ENCODE data around the gene KRTAP3-3.

Gene KRTAP3-3

GRCh38 chr17:41024697-41025096, 30.7 kb upstream of the KRTAP3-3 start:
- TF ChIP-seq CTCF (IDR thresholded peaks at IDR 0.05; ENCODE audit: insufficient read depth, low read depth, low read length, missing control alignments): no peak

GRCh38 chr17:41020336-41020735, 26.4 kb upstream of the KRTAP3-3 start:
- TF ChIP-seq CTCF (IDR thresholded peaks at IDR 0.05; ENCODE audit: insufficient read depth, low read depth, low read length, missing control alignments): no peak
- no peak for DNase-seq (ENCODE audit: low read depth)
- H3K4me3 ChIP-seq (ENCODE audit: low read length): no peak overlapping the region

More at GRCh38 chr17:41024697-41025096, 30.7 kb upstream of the KRTAP3-3 start:
- no peak for DNase-seq (ENCODE audit: low read depth)
- no peak overlapping the region for H3K4me3 ChIP-seq (ENCODE audit: low read length)

DNA sequence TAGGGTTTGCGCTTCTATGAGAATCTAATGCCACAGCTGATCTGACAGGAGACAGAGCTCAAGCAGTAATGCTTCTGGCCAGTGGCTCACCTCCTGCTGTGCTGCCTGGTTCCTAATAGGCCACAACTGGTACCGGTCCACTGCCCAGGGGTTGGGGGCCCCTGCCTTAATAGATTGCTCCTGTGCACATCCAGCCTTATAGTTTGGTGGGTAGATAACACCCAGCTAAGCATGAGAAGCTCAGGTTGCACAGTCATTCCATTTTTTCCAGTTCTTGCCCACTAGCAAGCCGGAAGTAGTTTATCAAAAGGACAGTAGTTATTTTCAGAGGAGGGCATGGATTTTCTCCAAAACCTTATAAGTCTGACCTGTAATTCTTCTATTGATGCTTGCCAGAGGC, 25.5 kb upstream of the KRTAP3-3 start:
- TF ChIP-seq CTCF (IDR thresholded peaks at IDR 0.05; ENCODE audit: insufficient read depth, low read depth, low read length, missing control alignments): no peak
- no peak for DNase-seq (ENCODE audit: low read depth)
- H3K4me3 ChIP-seq (ENCODE audit: low read length): no peak overlapping the region

- DNase-seq (ENCODE audit: low read depth): no peak
Observed at GRCh38 chr17:41018541-41018940, 24.6 kb upstream of the KRTAP3-3 start.

GRCh38 chr17:41016578-41017215, 22.7 kb upstream of the KRTAP3-3 start:
- TF ChIP-seq CTCF (IDR thresholded peaks at IDR 0.05; ENCODE audit: insufficient read depth, low read depth, low read length, missing control alignments): no peak
- no peak overlapping the region for H3K4me3 ChIP-seq (ENCODE audit: low read length)
- no peak for DNase-seq (ENCODE audit: low read depth)

More at GRCh38 chr17:41018541-41018940, 24.6 kb upstream of the KRTAP3-3 start:
- TF ChIP-seq CTCF (IDR thresholded peaks at IDR 0.05; ENCODE audit: insufficient read depth, low read depth, low read length, missing control alignments): no peak
- no peak overlapping the region for H3K4me3 ChIP-seq (ENCODE audit: low read length)

- no peak overlapping the region for H3K4me3 ChIP-seq (ENCODE audit: low read length)
- DNase-seq (ENCODE audit: low read depth): peak; percentile 15
- TF ChIP-seq CTCF (IDR thresholded peaks at IDR 0.05; ENCODE audit: insufficient read depth, low read depth, low read length, missing control alignments): no peak
Observed at GRCh38 chr17:41015454-41015853, 21.5 kb upstream of the KRTAP3-3 start.

DNA sequence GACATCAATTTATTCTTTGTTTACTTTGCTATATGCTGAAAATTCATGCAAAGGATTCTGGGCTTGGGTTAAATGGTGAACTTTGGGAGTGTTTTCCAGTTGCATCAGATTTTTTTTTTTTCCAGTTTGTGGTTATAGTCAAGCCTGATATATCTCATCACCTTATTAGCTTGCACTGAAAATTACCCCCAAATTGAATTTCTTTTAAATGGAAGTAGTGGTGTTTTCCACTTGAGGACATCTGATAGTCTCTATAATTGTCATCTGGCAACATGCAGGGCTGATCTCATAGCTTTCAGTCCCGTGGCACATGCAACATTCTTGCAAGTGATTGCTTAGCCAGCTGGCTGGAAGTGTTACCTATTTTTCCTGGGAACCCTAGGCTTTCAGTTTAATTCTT, 19.6 kb upstream of the KRTAP3-3 start:
- H3K4me3 ChIP-seq (ENCODE audit: low read length): no peak overlapping the region
- TF ChIP-seq CTCF (IDR thresholded peaks at IDR 0.05; ENCODE audit: insufficient read depth, low read depth, low read length, missing control alignments): no peak
- DNase-seq (ENCODE audit: low read depth): no peak
